A549 (cell line): Measurements from ENCODE around the gene RUNX3. TPM values are rescaled to one million over a fixed set of nuclear protein-coding genes. Genes with fewer than 3 reads are reported as not detected.
A peak's percentile ranks its signal among the peaks of the same experiment; 100 is the strongest.

Experiments
- ATAC-seq, 2 experiments: fragments of 200-7000 bp in 1 of 2; fragments of >200 bp in 1 of 2; cut with Nextera tagmentation in 1 of 2; cut with Tn5 transposase in 1 of 2; 3 replicates each; pipeline versions ENCODE4 v1.8.0 to v1.9.1; 2018 to 2020; ENCODE audit warnings: mild to moderate bottlenecking in 1 of 2, moderate library complexity in 1 of 2
- CTCF ChIA-PET: fragments of 300-600 bp; sonication (Branson Sonifier 250); formaldehyde crosslinking; extraction: SDS; loops from one replicate; lab custom pipeline; 2021; ENCODE audit warnings: antibody characterized with exemption, inconsistent platforms; lab: Yijun Ruan, JAX
- POLR2A ChIA-PET: fragments of 350-600 bp; formaldehyde crosslinking; extraction: SDS; loops from one replicate; lab custom pipeline; 2021; ENCODE audit warnings: antibody characterized with exemption, inconsistent platforms; lab: Yijun Ruan, JAX
- DNase-seq, 2 experiments: peaks; one replicate each; pipeline versions ENCODE4 v3.0.0 to v3.0.0-alpha.2; 2011 to 2016; ENCODE audit warnings: low read depth in 1 of 2, low spot score in 1 of 2
- FAIRE-seq: peaks from 2 replicates; lab custom pipeline; 2011; peaks lifted over from hg19 to GRCh38; lab: Jason Lieb, UNC
- H3K27ac ChIP-seq, 2 experiments: fragments of >200 bp; sonication (Bioruptor Twin); formaldehyde crosslinking; 3 replicates each; pipeline ENCODE4 v1.5.1; 2016 to 2017
- H3K4me1 ChIP-seq: fragments of >200 bp; sonication (Bioruptor Twin); formaldehyde crosslinking; 3 replicates; pipeline ENCODE4 v1.6.1; 2016
- H3K4me2 ChIP-seq: fragments of >200 bp; sonication (Bioruptor Twin); formaldehyde crosslinking; 3 replicates; pipeline ENCODE4 v1.6.1; 2016
- H3K4me3 ChIP-seq: fragments of >200 bp; sonication (Bioruptor Twin); formaldehyde crosslinking; 3 replicates; pipeline ENCODE4 v1.5.1; 2016
- H3K9me3 ChIP-seq: fragments of >200 bp; sonication (Bioruptor Twin); formaldehyde crosslinking; 3 replicates; pipeline ENCODE4 v1.6.1; 2016
- CHD2 ChIP-seq: fragments of 150-350 bp; IDR thresholded peaks from 2 replicates; pipeline ENCODE4 v1.6.1; 2014; ENCODE audit warnings: low read length; ENCODE audit not compliant: partially characterized antibody
- CTCF ChIP-seq: fragments of >200 bp; sonication (Bioruptor Twin); formaldehyde crosslinking; IDR thresholded peaks from 3 replicates; pipeline ENCODE4 v1.5.1; 2016
- EHMT2 ChIP-seq: fragments of 200-600 bp; sonication (generic); IDR thresholded peaks from 2 replicates; pipeline ENCODE4 v1.6.1; 2016; ENCODE audit warnings: antibody characterized with exemption, low read depth, mild to moderate bottlenecking, moderate library complexity
- ELK1 ChIP-seq: fragments of 150-350 bp; IDR thresholded peaks from 2 replicates; pipeline ENCODE4 v1.6.1; 2014; ENCODE audit warnings: low read depth, mild to moderate bottlenecking, low read length
- FOSB ChIP-seq: fragments of 250-450 bp; sonication (Bioruptor Pico); IDR thresholded peaks from 2 replicates; pipeline ENCODE4 v1.5.0; 2020; ENCODE audit warnings: mild to moderate bottlenecking, moderate library complexity
- JUNB ChIP-seq: fragments of >200 bp; sonication (Bioruptor Twin); formaldehyde crosslinking; IDR thresholded peaks from 2 replicates; pipeline ENCODE4 v1.6.1; 2016
- NFE2L2 ChIP-seq: fragments of 150-350 bp; conservative IDR thresholded peaks from 2 replicates; pipeline ENCODE4 v1.6.1; 2014; ENCODE audit warnings: low read length
- NPAS2 ChIP-seq: fragments of 250-450 bp; sonication (Bioruptor Pico); IDR thresholded peaks from 2 replicates; pipeline ENCODE4 v1.8.0; 2022; ENCODE audit warnings: mild to moderate bottlenecking, moderate library complexity, borderline replicate concordance
- PHF8 ChIP-seq: fragments of 200-600 bp; sonication (generic); IDR thresholded peaks from 2 replicates; pipeline ENCODE4 v1.6.1; 2016; ENCODE audit warnings: low read depth, mild to moderate bottlenecking, antibody characterized with exemption, moderate library complexity, borderline replicate concordance
- RCOR1 ChIP-seq: fragments of 150-350 bp; IDR thresholded peaks from 2 replicates; pipeline ENCODE4 v1.6.1; 2014; ENCODE audit warnings: antibody characterized with exemption, low read length, low read depth
- ZC3H11A ChIP-seq: fragments of 450-650 bp; IDR thresholded peaks from 2 replicates; pipeline ENCODE4 v1.6.1; 2014; ENCODE audit warnings: antibody characterized with exemption, mild to moderate bottlenecking
- ZFP36 ChIP-seq: fragments of 450-650 bp; IDR thresholded peaks from 2 replicates; pipeline ENCODE4 v1.6.1; 2014; ENCODE audit warnings: borderline replicate concordance; ENCODE audit not compliant: partially characterized antibody
- ZNF302 ChIP-seq: fragments of 250-450 bp; sonication (Bioruptor Pico); IDR thresholded peaks from 2 replicates; pipeline ENCODE4 v1.9.0; 2021; ENCODE audit warnings: inconsistent platforms, mild to moderate bottlenecking, moderate library complexity
- WGBS: methylation state at CpG from one replicate; pipeline ENCODE4 v1.1.6; 2017; ENCODE audit errors: missing lambda C conversion rate; 5-methylcytosine and 5-hydroxymethylcytosine counted together
- polyA plus RNA-seq, 4 experiments: library from polyadenylated mRNA; depleted of rRNA in 3 of 4; stranded (reverse); fragments of >200 nt; fragmentation: RNase III in 1 of 4; extraction: RNeasy Plus Mini Kit Qiagen cat#74134 plus additional on column Dnase treatment in 1 of 4; gene quantifications; 2 replicates in 3 of 4; 3 replicates in 1 of 4; pipeline ENCODE4 v1.2.3, GENCODE V29; 2011 to 2017
- TF ChIP-seq, protein P1 (sequence below): fragments of >200 bp; sonication (Bioruptor Twin); formaldehyde crosslinking; IDR thresholded peaks from 2 replicates; pipeline ENCODE4 v1.6.1; 2016

RUNX3 gene
- polyA plus RNA-seq, 2 of the 4 experiments (the other 2 are of a cell fraction): 1.4 to 4.0 TPM

DNA sequence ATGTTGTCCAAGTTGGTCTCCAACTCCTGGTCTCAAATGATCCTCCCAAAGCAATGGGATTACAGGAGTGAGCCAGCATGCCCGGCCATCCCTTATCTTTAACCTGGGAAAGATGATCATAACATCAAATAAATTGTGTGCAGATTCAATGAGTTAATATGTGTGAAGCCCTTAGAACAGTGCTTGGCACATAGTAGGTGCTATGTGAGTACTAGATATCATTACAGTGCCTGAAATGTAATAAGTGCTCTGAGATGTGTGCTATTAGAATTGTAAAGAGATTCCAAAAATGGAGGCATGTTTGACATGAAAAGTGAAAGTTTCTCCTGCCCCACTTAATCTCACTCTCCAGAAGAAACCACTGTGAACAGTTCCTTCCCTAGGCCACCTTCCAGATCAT, 71.8 kb downstream of the RUNX3 start:
- DNase-seq: no peak
- CTCF ChIA-PET: interaction anchor here (6.0 kb wide), 1 partner anchor 9 kb away, joined by 47 read pairs; no protein-coding TSS in a partner anchor
- no peak overlapping the region for H3K27ac ChIP-seq
- FAIRE-seq: no peak
- TF ChIP-seq ZFP36: no peak
- no peak for TF ChIP-seq CHD2
- TF ChIP-seq, protein P1, sequence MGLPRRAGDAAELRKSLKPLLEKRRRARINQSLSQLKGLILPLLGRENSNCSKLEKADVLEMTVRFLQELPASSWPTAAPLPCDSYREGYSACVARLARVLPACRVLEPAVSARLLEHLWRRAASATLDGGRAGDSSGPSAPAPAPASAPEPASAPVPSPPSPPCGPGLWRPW: no peak
- no peak for TF ChIP-seq ELK1
- no peak for TF ChIP-seq JUNB
- TF ChIP-seq RCOR1: no peak
- TF ChIP-seq NFE2L2: no peak
- no peak for TF ChIP-seq PHF8
- TF ChIP-seq FOSB (CRISPR knock-in tag): no peak
- no peak for TF ChIP-seq EHMT2
- TF ChIP-seq CTCF: no peak
- no peaks in the 10 kb centered on the region for H3K9me3 ChIP-seq
- POLR2A ChIA-PET: no interaction called here
- WGBS: 69% methylated on average over 1 of the region's 1 CpG
- ATAC-seq: no peak
- peaks cover 11% of the 10 kb centered on the region; the same call in 2 of the 3 replicates for H3K4me1 ChIP-seq
- no peak overlapping the region for H3K4me2 ChIP-seq
- no peak overlapping the region for H3K4me3 ChIP-seq

- FAIRE-seq (no peak), ATAC-seq (peak in 1 of 2 experiments; percentile 20; a peak in 1 of 6 replicates), DNase-seq (peak in 1 of 2 experiments; percentile 14)
- Histone ChIP-seq H3K4me3 (no peak overlapping the region), H3K27ac (no peak overlapping the region), H3K9me3 (no peaks in the 10 kb centered on the region), H3K4me1 (peaks cover 7% of the 10 kb centered on the region; the same call in 2 of the 3 replicates), H3K4me2 (no peak overlapping the region)
- TF ChIP-seq ELK1 (no peak), NPAS2 (no peak), ZC3H11A (no peak)
- POLR2A ChIA-PET: no interaction called here
- WGBS: 90% methylated on average over 4 of the region's 6 CpGs
- CTCF ChIA-PET: interaction anchor here (0.6 to 6.0 kb wide), 2 partner anchors 9 to 782 kb away, joined by 3 to 47 read pairs; no protein-coding TSS in a partner anchor
Observed at GRCh38 chr1:24857507-24858133, 72.5 kb downstream of the RUNX3 start.

GRCh38 chr1:24856787-24857506, 73.1 kb downstream of the RUNX3 start:
- ChIA-PET POLR2A (no interaction called here), CTCF (interaction anchor here (0.6 to 6.0 kb wide), 3 partner anchors 8 to 783 kb away, joined by 3 to 47 read pairs (median 5); no protein-coding TSS in a partner anchor)
- DNase-seq: no peak
- no peaks in the 10 kb centered on the region for H3K9me3 ChIP-seq
- no peak for FAIRE-seq
- WGBS: 87% methylated on average over 15 of the region's 16 CpGs
- no peak overlapping the region for H3K4me3 ChIP-seq
- no peak overlapping the region for H3K27ac ChIP-seq
- no peak overlapping the region for H3K4me2 ChIP-seq
- ATAC-seq: no peak
- H3K4me1 ChIP-seq: peaks cover under 1% of the 10 kb centered on the region; the same call in 1 of the 3 replicates
- TF ChIP-seq JUNB: no peak
- TF ChIP-seq ZNF302: no peak
